Neural progenitor cell (in vitro differentiated cells): ENCODE data around the gene FEZF1. TPM values are rescaled to one million over a fixed set of nuclear protein-coding genes. Genes with fewer than 3 reads are reported as not detected.

Source experiments
- DNase-seq: peaks from one replicate; pipeline ENCODE4 v3.0.0-alpha.2; 2016; ENCODE audit warnings: low spot score
- H2AFZ ChIP-seq: fragments of 200-600 bp; sonication (generic); replicated peaks from 2 replicates; pipeline ENCODE4 v1.6.1; 2016; ENCODE audit warnings: antibody characterized with exemption
- H3F3A ChIP-seq: fragments of 200-600 bp; sonication (generic); 2 replicates; pipeline ENCODE4 v1.6.1; 2016; ENCODE audit warnings: antibody characterized with exemption, low read depth
- H3K27ac ChIP-seq: fragments of 200-600 bp; sonication (generic); 2 replicates; pipeline ENCODE4 v1.5.1; 2016; ENCODE audit warnings: mild to moderate bottlenecking
- H3K27me3 ChIP-seq: fragments of 200-600 bp; sonication (generic); 2 replicates; pipeline ENCODE4 v1.6.1; 2016; ENCODE audit warnings: mild to moderate bottlenecking, moderate library complexity
- H3K36me3 ChIP-seq: fragments of 200-600 bp; sonication (generic); 2 replicates; pipeline ENCODE4 v1.5.1; 2016
- H3K4me1 ChIP-seq: fragments of 200-600 bp; sonication (generic); 2 replicates; pipeline ENCODE4 v1.6.1; 2016; ENCODE audit warnings: mixed run types
- H3K4me2 ChIP-seq: fragments of 200-600 bp; sonication (generic); 2 replicates; pipeline ENCODE4 v1.6.1; 2016
- H3K4me3 ChIP-seq: fragments of 200-600 bp; sonication (generic); 2 replicates; pipeline ENCODE4 v1.5.1; 2016
- H3K79me2 ChIP-seq: fragments of 200-600 bp; sonication (generic); 2 replicates; pipeline ENCODE4 v1.6.1; 2016; ENCODE audit warnings: low read depth
- H3K9ac ChIP-seq: fragments of 200-600 bp; sonication (generic); 2 replicates; pipeline ENCODE4 v1.6.1; 2016
- H3K9me3 ChIP-seq: fragments of 200-600 bp; sonication (generic); 2 replicates; pipeline ENCODE4 v1.5.1; 2016; ENCODE audit warnings: low read depth
- H4K20me1 ChIP-seq: fragments of 200-600 bp; sonication (generic); 2 replicates; pipeline ENCODE4 v1.6.1; 2016; ENCODE audit warnings: low read depth
- H3K27ac Mint-ChIP-seq: 3 replicates; pipeline ENCODE4 v1.8.0; 2021; ENCODE audit warnings: mixed read lengths
- H3K27me3 Mint-ChIP-seq: 2 replicates; pipeline ENCODE4 v1.8.0; 2022; ENCODE audit warnings: low read depth, mild to moderate bottlenecking, inconsistent platforms, moderate library complexity, mixed read lengths; ENCODE audit not compliant: insufficient read depth
- H3K36me3 Mint-ChIP-seq: 3 replicates; pipeline ENCODE4 v1.8.0; 2021; ENCODE audit warnings: mixed read lengths
- H3K4me1 Mint-ChIP-seq: 3 replicates; pipeline ENCODE4 v1.8.0; 2021; ENCODE audit warnings: mixed read lengths
- H3K4me3 Mint-ChIP-seq: 3 replicates; pipeline ENCODE4 v1.8.0; 2021; ENCODE audit warnings: mild to moderate bottlenecking, moderate library complexity, mixed read lengths
- H3K9me3 Mint-ChIP-seq: 3 replicates; pipeline ENCODE4 v1.8.0; 2020; ENCODE audit warnings: mixed read lengths
- EZH2 ChIP-seq: fragments of 200-600 bp; sonication (generic); IDR thresholded peaks from 2 replicates; pipeline ENCODE4 v1.6.1; 2017; ENCODE audit warnings: antibody characterized with exemption, mild to moderate bottlenecking, moderate library complexity
- EZH2phosphoT487 ChIP-seq: fragments of 200-600 bp; sonication (generic); IDR thresholded peaks from 2 replicates; pipeline ENCODE4 v1.6.1; 2017; ENCODE audit warnings: antibody characterized with exemption
- total RNA-seq: library from RNA; depleted of rRNA; stranded (reverse); fragments of >200 nt; gene quantifications from 2 replicates; pipeline ENCODE4 v1.2.3, GENCODE V29; 2015; ENCODE audit warnings: low replicate concordance
- TF ChIP-seq, protein P1 (sequence below): fragments of 200-600 bp; sonication (generic); IDR thresholded peaks from 2 replicates; pipeline ENCODE4 v1.5.1; 2017; ENCODE audit warnings: antibody characterized with exemption, mild to moderate bottlenecking

The FEZF1 gene
- total RNA-seq, 1 donor from 2014 or later = 330 TPM

DNA sequence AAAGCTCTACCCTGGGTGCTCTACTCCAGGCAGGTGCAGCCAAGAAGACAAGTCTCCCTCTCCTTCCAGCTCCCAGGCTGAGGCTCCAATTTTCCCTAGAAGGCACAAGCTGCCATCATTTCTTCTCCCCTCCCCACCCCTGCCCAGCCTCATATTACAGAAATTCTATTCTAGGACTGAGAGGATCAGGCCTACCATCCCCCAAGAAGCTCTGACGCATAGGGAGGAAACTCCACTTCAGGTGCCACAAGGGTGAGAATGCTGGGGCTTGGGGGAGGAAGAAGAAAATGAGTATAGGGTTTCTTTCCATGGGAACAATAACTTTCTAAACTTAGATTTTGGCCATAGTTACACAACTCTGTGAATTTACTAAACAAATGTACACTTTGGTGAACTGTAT is 35.3 kb downstream of the FEZF1 start:
- H3K9ac ChIP-seq = no peak overlapping the region
- H2AFZ ChIP-seq = peak overlapping the region; percentile 23
- H3K4me1 ChIP-seq = no peaks in the 10 kb centered on the region

GRCh38 chr7:122268101-122268500 is 36.4 kb downstream of the FEZF1 start:
- H3K79me2 ChIP-seq = no peaks in the 10 kb centered on the region
- H3K4me3 ChIP-seq = no peak overlapping the region
- H3K4me1 ChIP-seq = no peaks in the 10 kb centered on the region
- H3K27ac Mint-ChIP-seq = no peak overlapping the region
- TF ChIP-seq EZH2phosphoT487 (no peak), EZH2 (no peak)
- TF ChIP-seq, protein P1, sequence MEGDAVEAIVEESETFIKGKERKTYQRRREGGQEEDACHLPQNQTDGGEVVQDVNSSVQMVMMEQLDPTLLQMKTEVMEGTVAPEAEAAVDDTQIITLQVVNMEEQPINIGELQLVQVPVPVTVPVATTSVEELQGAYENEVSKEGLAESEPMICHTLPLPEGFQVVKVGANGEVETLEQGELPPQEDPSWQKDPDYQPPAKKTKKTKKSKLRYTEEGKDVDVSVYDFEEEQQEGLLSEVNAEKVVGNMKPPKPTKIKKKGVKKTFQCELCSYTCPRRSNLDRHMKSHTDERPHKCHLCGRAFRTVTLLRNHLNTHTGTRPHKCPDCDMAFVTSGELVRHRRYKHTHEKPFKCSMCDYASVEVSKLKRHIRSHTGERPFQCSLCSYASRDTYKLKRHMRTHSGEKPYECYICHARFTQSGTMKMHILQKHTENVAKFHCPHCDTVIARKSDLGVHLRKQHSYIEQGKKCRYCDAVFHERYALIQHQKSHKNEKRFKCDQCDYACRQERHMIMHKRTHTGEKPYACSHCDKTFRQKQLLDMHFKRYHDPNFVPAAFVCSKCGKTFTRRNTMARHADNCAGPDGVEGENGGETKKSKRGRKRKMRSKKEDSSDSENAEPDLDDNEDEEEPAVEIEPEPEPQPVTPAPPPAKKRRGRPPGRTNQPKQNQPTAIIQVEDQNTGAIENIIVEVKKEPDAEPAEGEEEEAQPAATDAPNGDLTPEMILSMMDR = no peak
- no peak overlapping the region for H3K27ac ChIP-seq
- H3K4me1 Mint-ChIP-seq = no peaks in the 10 kb centered on the region
- H3K36me3 ChIP-seq = peaks cover 3% of the 10 kb centered on the region
- no peaks in the 10 kb centered on the region for H3K27me3 ChIP-seq
- no peaks in the 10 kb centered on the region for H3K27me3 Mint-ChIP-seq
- no peaks in the 10 kb centered on the region for H3K9me3 ChIP-seq
- H3K9ac ChIP-seq = no peak overlapping the region
- H4K20me1 ChIP-seq = no peaks in the 10 kb centered on the region
- no peaks in the 10 kb centered on the region for H3K9me3 Mint-ChIP-seq
- no peaks in the 10 kb centered on the region for H3K36me3 Mint-ChIP-seq
- H3K4me3 Mint-ChIP-seq = no peak overlapping the region
- DNase-seq = no peak
- no peaks in the 10 kb centered on the region for H3F3A ChIP-seq
- no peak overlapping the region for H3K4me2 ChIP-seq
- H2AFZ ChIP-seq = no peak overlapping the region

More for the DNA sequence above, 35.3 kb downstream of the FEZF1 start:
- Histone ChIP-seq H3K27ac (no peak overlapping the region), H3K4me2 (no peak overlapping the region), H3K36me3 (no peaks in the 10 kb centered on the region), H3K9me3 (no peaks in the 10 kb centered on the region), H4K20me1 (no peaks in the 10 kb centered on the region), H3K79me2 (no peaks in the 10 kb centered on the region), H3K4me3 (no peak overlapping the region), H3K27me3 (no peaks in the 10 kb centered on the region), H3F3A (no peaks in the 10 kb centered on the region)
- Mint-ChIP-seq H3K4me3 (no peak overlapping the region), H3K36me3 (no peaks in the 10 kb centered on the region), H3K27ac (no peak overlapping the region), H3K4me1 (no peaks in the 10 kb centered on the region), H3K9me3 (no peaks in the 10 kb centered on the region), H3K27me3 (no peaks in the 10 kb centered on the region)
- DNase-seq = no peak
- TF ChIP-seq EZH2phosphoT487 (no peak), EZH2 (no peak)
- TF ChIP-seq, protein P1 = no peak

GRCh38 chr7:122262246-122262645 is 42.3 kb downstream of the FEZF1 start:
- H3K4me1 Mint-ChIP-seq = peaks cover 8% of the 10 kb centered on the region
- Histone ChIP-seq H3K4me1 (peaks cover 33% of the 10 kb centered on the region), H4K20me1 (no peaks in the 10 kb centered on the region), H3K4me3 (no peak overlapping the region), H3K79me2 (no peaks in the 10 kb centered on the region), H3K4me2 (no peak overlapping the region), H3F3A (peaks cover 11% of the 10 kb centered on the region), H3K9me3 (no peaks in the 10 kb centered on the region), H3K27me3 (no peaks in the 10 kb centered on the region), H2AFZ (no peak overlapping the region), H3K27ac (no peak overlapping the region), H3K36me3 (peaks cover 3% of the 10 kb centered on the region), H3K9ac (no peak overlapping the region)
- no peaks in the 10 kb centered on the region for H3K27me3 Mint-ChIP-seq
- no peaks in the 10 kb centered on the region for H3K9me3 Mint-ChIP-seq
- H3K27ac Mint-ChIP-seq = no peak overlapping the region
- no peaks in the 10 kb centered on the region for H3K36me3 Mint-ChIP-seq
- H3K4me3 Mint-ChIP-seq = no peak overlapping the region
- TF ChIP-seq EZH2 (no peak), EZH2phosphoT487 (no peak)
- TF ChIP-seq, protein P1 = no peak
- DNase-seq = peak; percentile 20
